Measurements from ENCODE around the gene BTN3A1. TPM values are rescaled to one million over a fixed set of nuclear protein-coding genes. Genes with fewer than 3 reads are reported as not detected.

BTN3A1 gene
- polyA plus RNA-seq, 1 experiment, result 18.4 TPM

GRCh38 chr6:26387565-26387964 lies 14.5 kb upstream of the BTN3A1 start:
- ChIA-PET CTCF (interaction anchor here (1.0 kb wide), 1 partner anchor 46 kb away, joined by 3 read pairs; no protein-coding TSS in a partner anchor), POLR2A (no interaction called here)
- Histone ChIP-seq H3K4me3 (ENCODE audit: low read depth, low read length) (no peak overlapping the region), H3K27me3 (ENCODE audit: control insufficient read depth, insufficient read depth, low read length) (no peaks in the 10 kb centered on the region), H3K36me3 (ENCODE audit: control insufficient read depth, insufficient read depth, low read length) (peaks cover 7% of the 10 kb centered on the region)
- no peak for TF ChIP-seq CTCF (IDR thresholded peaks at IDR 0.05; ENCODE audit: insufficient read depth, low read depth, low read length)
- no peak for DNase-seq (ENCODE audit: low read depth)

- Histone ChIP-seq H3K4me3 (ENCODE audit: low read depth, low read length) (no peak overlapping the region), H3K36me3 (ENCODE audit: control insufficient read depth, insufficient read depth, low read length) (peaks cover 7% of the 10 kb centered on the region), H3K27me3 (ENCODE audit: control insufficient read depth, insufficient read depth, low read length) (no peaks in the 10 kb centered on the region)
- ChIA-PET CTCF (interaction anchor here (1.0 to 1.5 kb wide), 2 partner anchors 13 to 47 kb away, joined by 3 to 4 read pairs; no protein-coding TSS in a partner anchor), POLR2A (no interaction called here)
- TF ChIP-seq CTCF (IDR thresholded peaks at IDR 0.05; ENCODE audit: insufficient read depth, low read depth, low read length), result no peak
- no peak for DNase-seq (ENCODE audit: low read depth)
These were observed 14.1 kb upstream of the BTN3A1 start for GRCh38 chr6:26388014-26388413.

GRCh38 chr6:26388441-26388840 lies 13.6 kb upstream of the BTN3A1 start:
- ChIA-PET POLR2A (no interaction called here), CTCF (interaction anchor here (0.7 to 1.5 kb wide), 2 partner anchors 13 to 22 kb away, joined by 3 to 4 read pairs; no protein-coding TSS in a partner anchor)
- Histone ChIP-seq H3K27me3 (ENCODE audit: control insufficient read depth, insufficient read depth, low read length) (no peaks in the 10 kb centered on the region), H3K36me3 (ENCODE audit: control insufficient read depth, insufficient read depth, low read length) (peaks cover 7% of the 10 kb centered on the region), H3K4me3 (ENCODE audit: low read depth, low read length) (no peak overlapping the region)
- no peak for TF ChIP-seq CTCF (IDR thresholded peaks at IDR 0.05; ENCODE audit: insufficient read depth, low read depth, low read length)
- DNase-seq (ENCODE audit: low read depth), result no peak

GRCh38 chr6:26389349-26389894 lies 12.7 kb upstream of the BTN3A1 start:
- no peak overlapping the region for H3K4me3 ChIP-seq (ENCODE audit: low read depth, low read length)
- H3K27me3 ChIP-seq (ENCODE audit: control insufficient read depth, insufficient read depth, low read length), result no peaks in the 10 kb centered on the region
- no peak for DNase-seq (ENCODE audit: low read depth)
- H3K36me3 ChIP-seq (ENCODE audit: control insufficient read depth, insufficient read depth, low read length), result peaks cover 7% of the 10 kb centered on the region
- no peak for TF ChIP-seq CTCF (IDR thresholded peaks at IDR 0.05; ENCODE audit: insufficient read depth, low read depth, low read length)
- ChIA-PET POLR2A (no interaction called here), CTCF (interaction anchor here (1.5 kb wide), 1 partner anchor 14 kb away, joined by 4 read pairs; no protein-coding TSS in a partner anchor)

GRCh38 chr6:26390531-26390930 lies 11.5 kb upstream of the BTN3A1 start:
- ChIA-PET POLR2A (no interaction called here), CTCF (no interaction called here)
- no peak for TF ChIP-seq CTCF (IDR thresholded peaks at IDR 0.05; ENCODE audit: insufficient read depth, low read depth, low read length)
- Histone ChIP-seq H3K36me3 (ENCODE audit: control insufficient read depth, insufficient read depth, low read length) (peaks cover 6% of the 10 kb centered on the region), H3K27me3 (ENCODE audit: control insufficient read depth, insufficient read depth, low read length) (no peaks in the 10 kb centered on the region), H3K4me3 (ENCODE audit: low read depth, low read length) (no peak overlapping the region)
- no peak for DNase-seq (ENCODE audit: low read depth)

All from BJ (cell line).